Mononuclear cell (primary cell): ENCODE data around the gene PRAMEF13. TPM values are rescaled to one million over a fixed set of nuclear protein-coding genes. Genes with fewer than 3 reads are reported as not detected.
"Not testable (repeated sequence)": the region's sequence is repeated elsewhere in the genome, so short reads cannot be mapped to it uniquely, and the experiment has no call there.

Experiments used
- H3K27me3 ChIP-seq: 2 replicates; pipeline ENCODE4 v1.6.0; 2011; ENCODE audit warnings: low read length, control low read depth; ENCODE audit not compliant: insufficient read depth
- H3K4me1 ChIP-seq: 2 replicates; pipeline ENCODE4 v1.5.1; 2011; ENCODE audit warnings: mild to moderate bottlenecking, low read length, control low read depth; ENCODE audit not compliant: insufficient read depth
- H3K4me3 ChIP-seq: 2 replicates; pipeline ENCODE4 v1.5.1; 2011; ENCODE audit warnings: mild to moderate bottlenecking, low read length, moderate library complexity
- H3K9me3 ChIP-seq: 2 replicates; pipeline ENCODE4 v1.5.1; 2011; ENCODE audit warnings: low read depth, mild to moderate bottlenecking, control low read depth, low read length
- total RNA-seq: library from RNA; depleted of rRNA; stranded (reverse); fragments of >200 nt; gene quantifications from one replicate; pipeline ENCODE4 v1.2.3, GENCODE V29; 2012

Gene PRAMEF13, protein sequence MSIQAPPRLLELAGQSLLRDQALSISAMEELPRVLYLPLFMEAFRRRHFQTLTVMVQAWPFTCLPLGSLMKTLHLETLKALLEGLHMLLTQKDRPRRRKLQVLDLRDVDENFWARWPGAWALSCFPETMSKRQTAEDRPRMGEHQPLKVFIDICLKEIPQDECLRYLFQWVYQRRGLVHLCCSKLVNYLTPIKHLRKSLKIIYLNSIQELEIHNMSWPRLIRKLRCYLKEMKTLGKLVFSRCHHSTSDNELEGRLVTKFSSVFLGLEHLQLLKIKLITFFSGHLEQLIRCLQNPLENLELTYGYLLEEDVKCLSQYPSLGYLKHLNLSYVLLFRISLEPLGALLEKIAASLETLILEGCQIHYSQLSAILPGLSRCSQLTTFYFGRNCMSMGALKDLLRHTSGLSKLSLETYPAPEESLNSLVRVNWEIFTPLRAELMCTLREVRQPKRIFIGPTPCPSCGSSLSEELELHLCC
- total RNA-seq: not detected

- not testable (repeated sequence) for H3K9me3 ChIP-seq, H3K4me3 ChIP-seq, H3K4me1 ChIP-seq, H3K27me3 ChIP-seq
Measured at GRCh38 chr1:13201309-13201708, at the start of gene PRAMEF13. TSS of gene PRAMEF13 (minus strand) at chr1:13201409. CDS start at chr1:13199589, 1,820 bp downstream.

- not testable (repeated sequence) for H3K4me1 ChIP-seq, H3K9me3 ChIP-seq, H3K4me3 ChIP-seq, H3K27me3 ChIP-seq
Measured at GRCh38 chr1:13247122-13247521, 45.9 kb upstream of the PRAMEF13 start.

- not testable (repeated sequence) for H3K9me3 ChIP-seq, H3K27me3 ChIP-seq, H3K4me1 ChIP-seq, H3K4me3 ChIP-seq
Measured at GRCh38 chr1:13246554-13246871, 45.3 kb upstream of the PRAMEF13 start.

DNA sequence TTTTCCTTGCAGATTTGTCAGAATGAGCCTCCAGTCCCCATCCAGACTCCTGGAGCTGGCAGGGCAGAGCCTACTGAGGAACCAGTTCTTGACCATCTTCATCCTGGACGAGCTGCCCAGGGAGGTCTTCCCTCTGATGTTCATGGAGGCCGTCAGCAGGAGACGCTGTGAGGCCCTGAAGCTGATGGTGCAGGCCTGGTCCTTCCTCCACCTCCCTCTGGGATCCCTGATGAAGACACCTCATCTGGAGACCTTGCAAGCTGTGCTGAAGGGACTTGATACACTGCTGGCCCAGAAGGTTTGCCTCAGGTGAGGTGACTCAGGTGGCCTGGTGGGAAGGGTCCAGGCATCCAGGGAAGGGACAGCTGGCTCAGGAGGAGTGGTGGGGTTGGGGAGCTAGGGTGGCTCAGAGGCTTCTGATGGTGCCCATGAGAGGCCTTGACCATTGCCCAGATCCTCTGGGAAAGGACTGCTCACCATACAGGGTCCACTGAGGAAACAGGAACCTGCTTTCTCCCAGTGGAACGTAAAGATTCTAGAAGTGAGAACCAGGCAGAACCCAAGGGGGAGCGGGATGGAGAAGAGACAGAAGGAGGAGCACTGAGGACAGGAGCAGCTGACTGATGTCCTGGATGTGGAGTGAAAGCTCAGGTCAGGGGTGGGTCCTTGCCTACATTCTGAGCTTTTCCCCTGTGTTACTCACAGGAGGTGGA lies 44.8 kb upstream of the PRAMEF13 start:
- not testable (repeated sequence) for H3K27me3 ChIP-seq, H3K4me1 ChIP-seq, H3K4me3 ChIP-seq, H3K9me3 ChIP-seq

GRCh38 chr1:13243536-13244263 lies 42.5 kb upstream of the PRAMEF13 start:
- H3K27me3 ChIP-seq, H3K4me1 ChIP-seq, H3K9me3 ChIP-seq, H3K4me3 ChIP-seq: not testable (repeated sequence)

DNA sequence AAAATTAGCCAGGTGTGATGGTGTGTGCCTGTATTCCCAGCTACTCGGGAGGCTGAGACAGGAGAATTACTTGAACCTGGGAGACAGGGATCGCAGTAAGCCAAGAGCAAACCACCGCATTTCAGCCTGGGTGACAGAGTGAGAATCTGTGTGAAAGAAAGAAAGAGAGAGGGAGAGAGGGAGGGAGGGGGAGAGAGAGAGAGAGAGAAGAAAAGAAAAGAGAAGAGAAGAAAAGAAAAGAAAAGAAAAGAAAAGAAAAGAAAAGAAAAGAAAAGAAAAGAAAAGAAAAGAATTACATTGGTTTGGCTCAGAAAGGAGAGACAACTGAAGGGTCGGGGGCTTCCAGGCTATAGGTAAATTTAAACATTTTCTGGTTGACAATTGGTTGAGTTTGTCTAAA lies 38.4 kb upstream of the PRAMEF13 start:
- H3K9me3 ChIP-seq, H3K4me3 ChIP-seq, H3K27me3 ChIP-seq, H3K4me1 ChIP-seq: not testable (repeated sequence)

DNA sequence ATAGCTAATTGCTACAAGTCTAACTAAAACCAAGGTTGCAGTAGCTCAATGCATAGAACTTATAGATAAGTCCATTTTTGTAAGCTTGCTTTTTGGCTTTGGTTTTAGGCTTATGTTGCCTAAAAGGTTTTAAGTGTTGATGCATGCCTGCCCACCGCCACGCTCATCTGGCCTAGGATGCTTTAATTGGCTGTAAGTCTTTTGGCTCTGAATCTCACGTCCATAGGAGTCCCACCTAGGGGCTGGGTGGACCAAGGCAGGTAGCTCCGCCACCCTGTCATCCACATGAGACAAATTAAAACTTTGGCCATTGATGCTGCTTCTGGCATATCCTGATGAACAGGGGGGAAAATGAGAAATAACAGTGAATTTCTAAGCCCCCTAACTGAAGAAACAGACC lies 36.4 kb upstream of the PRAMEF13 start:
- H3K4me1 ChIP-seq, H3K27me3 ChIP-seq, H3K9me3 ChIP-seq, H3K4me3 ChIP-seq: not testable (repeated sequence)

DNA sequence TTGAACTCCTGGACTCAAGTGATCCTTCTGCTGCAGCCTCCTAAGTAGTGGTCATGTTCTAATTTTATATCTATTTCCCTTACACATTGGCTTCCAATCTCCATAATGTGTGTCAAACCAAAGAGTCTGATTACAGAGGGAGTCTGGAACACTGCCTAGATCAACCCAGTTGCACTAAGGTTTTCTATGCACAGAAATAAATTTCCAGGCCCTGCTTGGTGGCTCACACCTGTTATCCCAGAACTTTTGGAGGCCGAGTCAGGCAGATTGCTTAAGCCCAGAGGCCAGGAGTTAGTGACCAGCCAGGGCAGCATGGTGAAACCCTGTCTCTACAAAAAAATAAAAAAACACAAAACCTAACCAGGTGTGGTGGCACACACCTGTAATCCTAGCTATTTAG lies 32.8 kb upstream of the PRAMEF13 start:
- not testable (repeated sequence) for H3K4me1 ChIP-seq

DNA sequence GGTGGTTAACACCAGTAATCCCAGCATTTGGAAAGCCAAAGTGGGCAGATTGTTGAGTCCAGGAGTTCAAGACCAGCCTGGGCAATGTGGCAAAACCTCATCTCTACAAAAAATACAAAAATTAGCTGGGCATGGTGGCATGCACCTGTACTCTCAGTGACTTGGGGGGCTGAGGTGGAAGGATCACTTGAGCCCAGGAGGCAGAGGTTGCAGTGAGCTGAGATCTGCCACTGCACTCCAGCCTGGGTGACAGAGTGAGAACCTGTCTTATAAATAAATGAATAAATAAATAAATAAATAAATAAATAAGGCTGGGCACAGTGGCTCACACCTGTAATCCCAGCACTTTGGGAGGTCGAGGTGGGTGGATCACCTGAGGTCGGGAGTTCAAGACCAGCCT lies 30.8 kb upstream of the PRAMEF13 start:
- not testable (repeated sequence) for H3K4me3 ChIP-seq, H3K27me3 ChIP-seq, H3K9me3 ChIP-seq, H3K4me1 ChIP-seq

More for the DNA sequence above, 32.8 kb upstream of the PRAMEF13 start:
- H3K4me3 ChIP-seq, H3K9me3 ChIP-seq, H3K27me3 ChIP-seq: not testable (repeated sequence)

- not testable (repeated sequence) for H3K27me3 ChIP-seq, H3K9me3 ChIP-seq
Measured at GRCh38 chr1:13231061-13231750, 30.0 kb upstream of the PRAMEF13 start.

DNA sequence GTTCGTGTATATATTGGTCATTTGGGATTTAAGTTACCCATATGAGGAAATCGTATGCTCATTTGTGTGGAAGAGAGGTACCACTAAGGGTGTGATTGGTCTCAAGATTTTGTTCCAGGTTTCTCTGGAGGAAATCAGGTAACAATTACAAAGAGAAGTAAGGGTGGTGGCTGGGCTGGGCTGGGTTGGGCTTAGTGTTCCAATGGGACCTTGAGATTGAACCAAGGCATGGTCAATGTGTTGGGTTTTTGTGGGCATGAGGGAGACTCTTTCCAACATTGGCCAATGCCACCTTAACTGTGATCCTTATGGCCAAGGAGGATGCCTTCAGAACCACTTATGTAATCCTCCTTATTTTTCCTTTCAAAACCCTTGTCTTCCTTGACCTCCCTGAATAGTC lies 29.4 kb upstream of the PRAMEF13 start:
- not testable (repeated sequence) for H3K4me3 ChIP-seq, H3K9me3 ChIP-seq, H3K4me1 ChIP-seq, H3K27me3 ChIP-seq

More at GRCh38 chr1:13231061-13231750, 30.0 kb upstream of the PRAMEF13 start:
- not testable (repeated sequence) for H3K4me3 ChIP-seq, H3K4me1 ChIP-seq

DNA sequence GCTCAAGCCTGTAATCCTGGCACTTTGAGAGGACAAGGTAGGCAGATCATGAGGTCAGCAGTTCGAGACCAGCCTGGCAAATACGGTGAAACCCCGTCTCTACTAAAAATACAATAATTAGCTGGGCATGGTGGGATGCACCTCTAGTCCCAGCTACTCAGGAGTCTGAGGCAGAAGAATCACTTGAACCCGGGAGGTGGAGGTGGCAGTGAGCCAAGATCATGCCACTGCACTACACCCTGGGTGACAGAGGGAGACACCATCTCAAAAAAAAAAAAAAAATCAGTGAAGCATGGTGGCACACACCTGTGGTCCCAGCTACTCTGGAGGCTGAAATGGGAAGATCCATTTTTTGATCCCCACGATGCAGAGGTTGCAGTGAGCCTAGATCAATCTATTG lies 28.9 kb upstream of the PRAMEF13 start:
- not testable (repeated sequence) for H3K27me3 ChIP-seq, H3K9me3 ChIP-seq, H3K4me3 ChIP-seq, H3K4me1 ChIP-seq

DNA sequence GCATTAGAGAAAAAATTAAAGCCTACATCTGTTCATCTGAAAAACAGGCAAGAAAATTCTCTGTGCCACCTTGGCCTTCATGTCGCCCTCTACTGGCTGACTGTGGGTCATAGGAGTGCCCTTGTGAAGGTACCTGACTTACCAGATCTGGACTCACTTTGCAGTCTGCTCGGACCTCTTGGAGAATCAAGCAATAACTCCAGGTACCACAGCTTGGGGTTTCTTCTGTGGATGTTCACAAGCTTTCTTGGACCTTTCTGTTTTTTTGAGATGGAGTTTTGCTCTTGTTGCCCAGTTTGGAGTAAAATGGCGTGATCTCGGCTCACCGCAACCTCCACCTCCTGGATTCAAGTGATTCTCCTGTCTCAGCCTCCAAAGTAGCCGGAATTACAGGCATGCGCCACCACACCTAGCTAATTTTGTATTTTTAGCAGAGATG lies 27.2 kb upstream of the PRAMEF13 start:
- H3K4me3 ChIP-seq: no peak overlapping the region
- H3K27me3 ChIP-seq: no peaks in the 10 kb centered on the region
- H3K9me3 ChIP-seq: no peaks in the 10 kb centered on the region
- H3K4me1 ChIP-seq: no peaks in the 10 kb centered on the region

DNA sequence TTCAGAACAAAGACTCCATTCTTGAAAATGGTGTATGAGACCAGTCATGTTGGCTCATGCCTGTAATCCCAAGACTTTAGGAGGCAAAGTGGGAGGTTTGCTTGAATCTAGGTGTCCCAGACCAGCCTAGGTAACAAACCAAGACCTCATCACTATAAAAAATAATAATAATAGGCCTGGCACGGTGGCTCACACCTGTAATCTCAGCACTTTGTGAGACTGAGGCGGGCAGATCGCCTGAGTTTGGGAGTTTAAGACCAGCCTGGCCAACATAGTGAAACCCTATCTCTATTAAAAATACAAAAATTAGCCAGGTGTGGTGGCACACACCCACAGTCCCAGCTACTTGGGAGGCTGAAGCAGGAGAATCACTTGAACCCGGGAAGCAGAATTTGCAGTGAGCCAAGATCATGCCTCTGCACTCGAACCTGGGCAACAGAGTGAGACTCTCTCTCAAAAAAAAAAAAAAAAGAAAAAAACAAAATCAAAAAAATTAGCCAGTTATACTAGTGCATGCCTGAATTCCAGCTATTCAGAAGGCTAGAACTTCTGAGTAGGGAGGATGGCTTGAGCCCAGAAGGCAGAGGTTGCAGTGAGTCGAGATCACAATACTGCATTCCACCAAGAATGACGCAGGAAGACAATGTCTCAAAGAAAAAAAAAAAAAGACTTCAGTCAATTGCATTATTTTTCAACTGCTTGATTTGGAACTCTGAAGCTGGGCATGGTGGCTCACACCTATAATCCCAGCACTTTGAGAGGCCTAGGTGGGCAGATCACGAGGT lies 26.3 kb upstream of the PRAMEF13 start:
- not testable (repeated sequence) for H3K4me3 ChIP-seq, H3K4me1 ChIP-seq, H3K9me3 ChIP-seq, H3K27me3 ChIP-seq
